ENCODE data around the gene DNAJC27.

Gene DNAJC27

GRCh38 chr2:24924732-24925131, 47.0 kb downstream of the DNAJC27 start:
- peaks cover 11% of the 10 kb centered on the region for H3K4me1 Mint-ChIP-seq (ENCODE audit: low read depth)
- no peaks in the 10 kb centered on the region for H3K27me3 Mint-ChIP-seq
- H3K4me3 Mint-ChIP-seq: no peak overlapping the region
- H3K36me3 Mint-ChIP-seq: no peaks in the 10 kb centered on the region
- H3K9me3 Mint-ChIP-seq (ENCODE audit: low read depth): no peaks in the 10 kb centered on the region
- H3K27ac Mint-ChIP-seq: no peak overlapping the region

GRCh38 chr2:24924266-24924665, 47.5 kb downstream of the DNAJC27 start:
- no peaks in the 10 kb centered on the region for H3K9me3 Mint-ChIP-seq (ENCODE audit: low read depth)
- H3K36me3 Mint-ChIP-seq: no peaks in the 10 kb centered on the region
- H3K4me1 Mint-ChIP-seq (ENCODE audit: low read depth): peaks cover 12% of the 10 kb centered on the region
- no peaks in the 10 kb centered on the region for H3K27me3 Mint-ChIP-seq
- H3K27ac Mint-ChIP-seq: no peak overlapping the region
- no peak overlapping the region for H3K4me3 Mint-ChIP-seq

- Mint-ChIP-seq H3K9me3 (ENCODE audit: low read depth) (no peaks in the 10 kb centered on the region), H3K27ac (no peak overlapping the region), H3K27me3 (no peaks in the 10 kb centered on the region)
These were observed 48.6 kb downstream of the DNAJC27 start for GRCh38 chr2:24923106-24923505.

GRCh38 chr2:24922556-24922955, 49.2 kb downstream of the DNAJC27 start:
- H3K4me3 Mint-ChIP-seq: no peak overlapping the region
- H3K27ac Mint-ChIP-seq: no peak overlapping the region
- H3K4me1 Mint-ChIP-seq (ENCODE audit: low read depth): peaks cover 25% of the 10 kb centered on the region
- H3K36me3 Mint-ChIP-seq: peaks cover 6% of the 10 kb centered on the region
- no peaks in the 10 kb centered on the region for H3K9me3 Mint-ChIP-seq (ENCODE audit: low read depth)
- no peaks in the 10 kb centered on the region for H3K27me3 Mint-ChIP-seq

More at GRCh38 chr2:24923106-24923505, 48.6 kb downstream of the DNAJC27 start:
- Mint-ChIP-seq H3K36me3 (peaks cover 2% of the 10 kb centered on the region), H3K4me3 (no peak overlapping the region), H3K4me1 (ENCODE audit: low read depth) (peaks cover 20% of the 10 kb centered on the region)

GRCh38 chr2:24920809-24921441, 50.8 kb downstream of the DNAJC27 start:
- Mint-ChIP-seq H3K4me3 (peak overlapping the region; percentile 85), H3K27me3 (no peaks in the 10 kb centered on the region), H3K27ac (peak overlapping the region; percentile 76), H3K4me1 (ENCODE audit: low read depth) (peaks cover 28% of the 10 kb centered on the region), H3K9me3 (ENCODE audit: low read depth) (no peaks in the 10 kb centered on the region), H3K36me3 (peaks cover 6% of the 10 kb centered on the region)

- Mint-ChIP-seq H3K36me3 (peaks cover 6% of the 10 kb centered on the region), H3K9me3 (ENCODE audit: low read depth) (no peaks in the 10 kb centered on the region), H3K27ac (peak within 1 kb of the TSS; percentile 88), H3K27me3 (no peaks in the 10 kb centered on the region), H3K4me3 (peak within 1 kb of the TSS; percentile 94), H3K4me1 (ENCODE audit: low read depth) (peaks cover 28% of the 10 kb centered on the region)
These were observed 51.5 kb downstream of the DNAJC27 start, which contains the start of gene ADCY3 for GRCh38 chr2:24920098-24920808. Gene ADCY3 (minus strand): TSS chr2:24920237. CDS start chr2:24918987, 1,250 bp downstream.

- Mint-ChIP-seq H3K27me3 (no peaks in the 10 kb centered on the region), H3K4me1 (ENCODE audit: low read depth) (peaks cover 33% of the 10 kb centered on the region), H3K27ac (peak overlapping the region; percentile 88), H3K9me3 (ENCODE audit: low read depth) (no peaks in the 10 kb centered on the region), H3K36me3 (peaks cover 10% of the 10 kb centered on the region), H3K4me3 (peak overlapping the region; percentile 94)
These were observed 52.2 kb downstream of the DNAJC27 start for GRCh38 chr2:24919506-24920097.

- H3K9me3 Mint-ChIP-seq (ENCODE audit: low read depth): no peaks in the 10 kb centered on the region
- peak overlapping the region; percentile 88 for H3K27ac Mint-ChIP-seq
- H3K4me3 Mint-ChIP-seq: peak overlapping the region; percentile 94
- peaks cover 33% of the 10 kb centered on the region for H3K4me1 Mint-ChIP-seq (ENCODE audit: low read depth)
- H3K36me3 Mint-ChIP-seq: peaks cover 10% of the 10 kb centered on the region
- no peaks in the 10 kb centered on the region for H3K27me3 Mint-ChIP-seq
These were observed 52.7 kb downstream of the DNAJC27 start for GRCh38 chr2:24919037-24919505.

GRCh38 chr2:24918326-24919036, 53.3 kb downstream of the DNAJC27 start:
- Mint-ChIP-seq H3K9me3 (ENCODE audit: low read depth) (no peaks in the 10 kb centered on the region), H3K27ac (peak overlapping the region; percentile 88), H3K4me3 (peak overlapping the region; percentile 94), H3K36me3 (peaks cover 10% of the 10 kb centered on the region), H3K4me1 (ENCODE audit: low read depth) (peaks cover 33% of the 10 kb centered on the region), H3K27me3 (no peaks in the 10 kb centered on the region)

GRCh38 chr2:24917731-24918325, 53.9 kb downstream of the DNAJC27 start:
- no peak overlapping the region for H3K27ac Mint-ChIP-seq
- peaks cover 33% of the 10 kb centered on the region for H3K4me1 Mint-ChIP-seq (ENCODE audit: low read depth)
- peaks cover 10% of the 10 kb centered on the region for H3K36me3 Mint-ChIP-seq
- H3K27me3 Mint-ChIP-seq: no peaks in the 10 kb centered on the region
- H3K4me3 Mint-ChIP-seq: peak overlapping the region; percentile 94
- H3K9me3 Mint-ChIP-seq (ENCODE audit: low read depth): no peaks in the 10 kb centered on the region

- peaks cover 33% of the 10 kb centered on the region for H3K4me1 Mint-ChIP-seq (ENCODE audit: low read depth)
- no peaks in the 10 kb centered on the region for H3K27me3 Mint-ChIP-seq
- H3K4me3 Mint-ChIP-seq: peak overlapping the region; percentile 94
- H3K27ac Mint-ChIP-seq: no peak overlapping the region
- no peaks in the 10 kb centered on the region for H3K9me3 Mint-ChIP-seq (ENCODE audit: low read depth)
- H3K36me3 Mint-ChIP-seq: peaks cover 10% of the 10 kb centered on the region
These were observed 54.7 kb downstream of the DNAJC27 start for GRCh38 chr2:24917086-24917485.

- no peaks in the 10 kb centered on the region for H3K27me3 Mint-ChIP-seq
- H3K27ac Mint-ChIP-seq: no peak overlapping the region
- peaks cover 13% of the 10 kb centered on the region for H3K36me3 Mint-ChIP-seq
- no peak overlapping the region for H3K4me3 Mint-ChIP-seq
- H3K9me3 Mint-ChIP-seq (ENCODE audit: low read depth): no peaks in the 10 kb centered on the region
- peaks cover 29% of the 10 kb centered on the region for H3K4me1 Mint-ChIP-seq (ENCODE audit: low read depth)
These were observed 56.0 kb downstream of the DNAJC27 start for GRCh38 chr2:24915796-24916195.

GRCh38 chr2:24915175-24915574, 56.6 kb downstream of the DNAJC27 start:
- H3K27me3 Mint-ChIP-seq: no peaks in the 10 kb centered on the region
- no peaks in the 10 kb centered on the region for H3K9me3 Mint-ChIP-seq (ENCODE audit: low read depth)
- no peak overlapping the region for H3K4me3 Mint-ChIP-seq
- H3K4me1 Mint-ChIP-seq (ENCODE audit: low read depth): peaks cover 27% of the 10 kb centered on the region
- H3K27ac Mint-ChIP-seq: no peak overlapping the region
- peaks cover 14% of the 10 kb centered on the region for H3K36me3 Mint-ChIP-seq

GRCh38 chr2:24914713-24915112, 57.0 kb downstream of the DNAJC27 start:
- no peaks in the 10 kb centered on the region for H3K9me3 Mint-ChIP-seq (ENCODE audit: low read depth)
- H3K4me3 Mint-ChIP-seq: no peak overlapping the region
- H3K27me3 Mint-ChIP-seq: no peaks in the 10 kb centered on the region
- H3K27ac Mint-ChIP-seq: no peak overlapping the region
- peaks cover 19% of the 10 kb centered on the region for H3K36me3 Mint-ChIP-seq
- H3K4me1 Mint-ChIP-seq (ENCODE audit: low read depth): peaks cover 27% of the 10 kb centered on the region
